ENCODE measurements around the gene CCNA2.

The CCNA2 gene

GRCh38 chr4:121801715-121802075, 22.0 kb downstream of the CCNA2 start:
- no peak for DNase-seq (ENCODE audit: low read depth in 2 of 2)

DNA sequence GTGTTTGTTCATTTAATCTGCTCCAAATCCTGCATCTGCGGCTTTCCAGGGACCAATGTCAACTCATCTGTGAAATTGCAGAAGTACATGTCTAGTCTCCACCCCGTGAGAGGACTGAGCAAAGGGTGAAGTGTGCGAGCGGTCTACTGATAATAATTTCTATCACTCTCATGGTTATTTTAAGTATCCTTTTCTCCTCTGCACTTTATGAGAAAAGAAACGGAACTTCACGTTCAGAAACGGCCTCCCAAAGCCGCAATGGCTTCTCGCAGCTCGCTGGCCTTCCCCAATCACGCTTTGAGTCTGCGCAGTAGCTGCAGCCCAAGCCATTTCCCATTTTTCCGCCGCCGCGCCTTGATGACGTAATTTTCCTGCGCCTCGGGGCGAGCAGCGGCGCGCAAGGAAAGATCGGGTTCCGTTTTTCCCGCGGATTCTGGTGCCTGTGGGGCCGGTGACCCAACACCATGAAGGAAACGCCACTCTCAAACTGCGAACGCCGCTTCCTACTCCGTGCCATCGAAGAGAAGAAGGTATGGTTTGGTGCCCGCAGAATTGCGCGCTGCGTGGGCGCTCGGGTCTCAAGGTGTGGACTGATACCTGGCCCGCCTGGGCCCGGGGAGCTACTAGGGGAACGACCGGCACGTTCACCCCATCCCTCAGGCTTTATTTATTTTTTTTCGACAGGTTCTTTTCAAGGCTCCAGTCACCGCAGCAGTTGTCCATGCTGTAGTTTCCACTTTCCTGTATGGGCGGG, 22.5 kb downstream of the CCNA2 start, which contains the start of gene EXOSC9:
Gene EXOSC9, plus strand, starts transcription at position 363 of the 754 bp plus-strand sequence. Its CDS starts 102 bp downstream, at position 465.
- peak; percentile 92 to 93 for DNase-seq (ENCODE audit: low read depth in 2 of 2)

GRCh38 chr4:121800638-121800960, 23.1 kb downstream of the CCNA2 start:
- no peak for DNase-seq (ENCODE audit: low read depth in 2 of 2)

DNA sequence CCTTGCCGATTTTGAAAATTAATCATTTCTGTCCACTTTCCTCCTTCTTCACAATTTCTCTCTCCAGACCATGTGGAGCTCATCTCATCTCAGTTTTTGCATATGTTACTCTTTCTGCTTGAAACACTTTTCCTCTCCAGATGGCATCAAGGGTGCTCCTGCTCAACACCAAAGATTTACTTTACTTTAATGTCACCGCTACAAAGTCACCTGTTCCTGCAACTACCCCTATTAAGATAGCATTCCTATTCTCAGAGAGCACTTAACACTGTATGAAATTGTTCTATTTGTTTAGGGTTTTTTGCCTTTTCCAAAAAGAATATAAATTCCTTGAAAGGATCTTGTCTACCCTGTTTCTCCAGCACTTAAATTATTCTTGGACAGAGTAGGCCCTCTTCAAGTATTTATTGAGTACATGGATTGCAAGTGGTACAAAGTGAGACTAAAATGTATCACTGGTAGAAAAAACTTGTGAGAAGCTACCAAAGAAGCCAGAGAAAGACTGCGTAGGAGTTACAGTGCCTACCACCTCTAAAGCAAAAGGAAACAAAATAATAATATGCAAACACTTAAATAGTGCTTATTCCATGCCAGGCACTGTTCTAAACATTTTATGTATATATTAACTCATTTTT, 23.7 kb downstream of the CCNA2 start:
- no peak for DNase-seq (ENCODE audit: low read depth in 2 of 2)

DNA sequence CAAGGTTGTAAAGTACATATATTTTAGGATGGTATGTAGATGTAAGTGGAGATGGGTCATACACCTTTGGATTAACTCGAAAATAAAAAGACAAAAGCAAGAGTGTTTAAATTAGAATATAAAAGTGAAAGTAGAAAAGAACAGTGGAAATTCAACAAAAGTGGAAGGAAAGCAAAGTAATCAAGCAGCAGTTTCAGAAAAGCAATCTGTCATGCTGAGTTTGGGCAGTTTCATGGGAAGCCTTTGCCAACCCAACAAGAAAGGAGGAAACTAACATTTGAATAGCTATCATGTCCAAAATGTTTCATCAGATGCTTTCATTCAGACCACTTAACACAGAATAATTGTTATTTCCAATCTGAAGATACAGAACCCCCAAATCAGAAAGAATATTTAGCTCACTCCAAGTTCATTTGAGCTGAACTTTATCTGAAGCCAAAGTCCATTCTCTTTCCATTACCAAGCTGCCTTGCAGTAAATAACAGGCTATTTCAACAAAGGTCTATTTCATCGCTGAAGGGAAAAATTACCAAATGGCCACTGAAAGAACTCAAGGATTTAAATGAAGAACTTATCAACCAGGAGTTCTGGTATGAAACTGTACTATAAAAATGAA, 24.4 kb downstream of the CCNA2 start:
- no peak for DNase-seq (ENCODE audit: low read depth in 2 of 2)

DNA sequence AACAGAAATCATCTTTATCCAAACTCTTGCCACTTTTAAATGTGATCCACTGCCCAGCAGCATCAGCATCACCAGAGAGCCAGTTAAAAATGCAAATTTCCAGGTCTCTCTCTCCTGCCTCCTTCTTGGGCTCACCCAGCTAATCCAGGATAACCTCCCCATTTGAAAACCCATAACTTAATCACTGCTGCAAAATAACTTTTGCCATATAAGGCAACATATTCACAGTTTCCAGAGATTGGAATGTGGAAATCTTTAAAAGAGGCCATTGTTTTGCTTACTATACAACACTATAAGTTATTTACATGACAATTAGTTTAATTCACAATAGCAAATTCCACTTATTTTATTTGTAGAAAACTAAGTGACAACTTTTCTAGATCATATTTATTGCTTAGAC, 27.4 kb downstream of the CCNA2 start:
- no peak for DNase-seq (ENCODE audit: low read depth in 2 of 2)

GRCh38 chr4:121794505-121795188, 29.0 kb downstream of the CCNA2 start:
- DNase-seq (ENCODE audit: low read depth in 2 of 2): no peak

DNA sequence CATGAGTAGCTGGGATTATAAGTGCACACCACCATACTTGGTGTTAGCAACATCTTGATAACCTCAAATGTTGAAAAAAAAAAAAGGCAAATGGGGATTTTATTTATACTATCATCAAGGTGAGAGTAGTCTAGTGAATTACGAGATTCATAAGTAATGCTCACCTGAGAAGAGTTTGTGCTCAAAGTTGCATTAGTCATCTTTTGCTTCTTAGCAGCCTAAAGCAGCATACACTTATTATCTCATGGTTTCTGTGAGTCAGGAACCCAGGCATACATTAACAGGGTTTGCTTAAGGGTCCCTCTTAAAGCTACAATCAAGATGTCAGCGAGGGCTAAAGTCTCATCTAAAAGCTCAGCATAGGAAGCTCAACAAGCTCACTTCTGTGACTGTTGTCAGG, 30.7 kb downstream of the CCNA2 start:
- DNase-seq (ENCODE audit: low read depth in 2 of 2): no peak

- DNase-seq (ENCODE audit: low read depth in 2 of 2): no peak
Observed at GRCh38 chr4:121791481-121791880, 32.2 kb downstream of the CCNA2 start.

- no peak for DNase-seq (ENCODE audit: low read depth in 2 of 2)
Observed at GRCh38 chr4:121790976-121791375, 32.7 kb downstream of the CCNA2 start.

GRCh38 chr4:121789960-121790829, 33.5 kb downstream of the CCNA2 start:
- DNase-seq (ENCODE audit: low read depth in 2 of 2): no peak

DNA sequence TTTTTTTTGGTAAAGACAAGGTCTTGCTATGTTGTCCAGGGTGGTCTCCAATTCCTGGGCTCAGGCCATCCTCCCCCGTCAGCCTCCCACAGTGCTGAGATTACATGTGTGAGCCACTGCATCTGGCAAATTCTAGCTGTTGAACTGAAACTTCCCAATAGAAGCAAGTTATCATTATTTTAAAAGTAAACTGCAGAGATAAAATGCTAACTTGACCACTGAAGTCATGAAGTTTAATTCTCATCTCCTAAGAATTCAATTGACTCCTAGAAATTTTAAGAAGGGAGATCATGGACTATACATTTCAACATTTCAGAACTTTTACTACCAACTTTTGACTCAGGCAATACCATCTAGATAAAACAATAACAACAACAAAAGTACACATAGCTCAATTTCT, 34.2 kb downstream of the CCNA2 start:
- no peak for DNase-seq (ENCODE audit: low read depth in 2 of 2)

DNA sequence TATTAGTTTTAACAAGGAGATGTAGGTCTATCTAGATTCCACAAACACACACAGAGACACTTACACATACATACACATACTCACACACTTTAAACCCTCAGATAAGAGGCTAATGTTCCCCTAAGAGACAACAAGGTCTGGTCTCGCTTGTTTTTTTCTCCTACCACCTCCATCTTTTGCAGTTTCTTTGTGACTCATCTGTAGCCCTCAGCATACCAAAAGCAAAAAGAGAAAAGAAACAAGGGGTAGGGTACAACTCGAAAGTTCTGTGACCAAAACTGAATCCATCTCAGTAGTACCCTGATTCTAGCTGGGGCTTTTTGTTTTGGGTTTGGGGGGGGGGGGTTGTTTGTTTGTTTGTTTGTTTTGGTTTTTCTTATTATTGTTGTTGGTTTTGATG, 34.8 kb downstream of the CCNA2 start:
- DNase-seq (ENCODE audit: low read depth in 2 of 2): no peak

DNA sequence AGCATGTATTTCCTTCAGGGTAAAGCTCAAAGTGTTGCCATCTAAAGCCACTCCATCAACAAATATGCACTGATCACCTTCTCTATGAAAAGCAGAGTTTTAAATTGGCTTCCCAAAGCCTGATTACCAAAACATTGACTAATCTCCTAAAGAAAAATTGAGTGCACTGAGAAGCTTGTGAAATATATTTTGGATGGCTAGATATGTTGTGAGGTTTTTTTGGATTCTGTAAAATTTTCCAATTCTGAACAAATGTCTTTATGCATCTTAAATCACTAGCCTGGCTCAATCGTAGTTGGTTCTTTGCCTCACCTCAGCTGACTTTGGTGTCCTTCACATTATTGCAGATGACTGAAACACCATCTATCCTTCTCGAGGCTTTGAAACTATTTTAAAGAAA, 37.5 kb downstream of the CCNA2 start:
- no peak for DNase-seq (ENCODE audit: low read depth in 2 of 2)

DNA sequence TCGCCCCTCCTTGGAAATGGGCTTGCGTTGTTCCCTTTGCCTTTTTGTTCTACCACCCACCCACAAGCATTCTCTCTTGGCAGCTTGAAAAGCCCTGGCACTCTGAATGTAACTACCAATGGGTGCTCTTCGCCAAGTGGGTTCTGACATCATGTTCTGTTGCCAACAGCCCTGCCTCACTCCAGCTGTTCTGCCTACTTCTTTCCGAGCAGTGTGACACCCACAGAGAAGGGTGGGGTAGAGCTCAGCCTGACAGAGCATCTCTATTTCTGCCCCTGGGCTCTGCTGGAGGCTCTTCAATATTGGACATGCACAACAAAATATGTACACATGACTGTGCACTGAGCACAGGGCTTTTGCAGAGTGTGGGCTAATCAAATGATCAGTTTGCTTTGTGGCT, 38.2 kb downstream of the CCNA2 start:
- DNase-seq (ENCODE audit: low read depth in 2 of 2): no peak

GRCh38 chr4:121784975-121785374, 38.7 kb downstream of the CCNA2 start:
- DNase-seq (ENCODE audit: low read depth in 2 of 2): no peak

DNA sequence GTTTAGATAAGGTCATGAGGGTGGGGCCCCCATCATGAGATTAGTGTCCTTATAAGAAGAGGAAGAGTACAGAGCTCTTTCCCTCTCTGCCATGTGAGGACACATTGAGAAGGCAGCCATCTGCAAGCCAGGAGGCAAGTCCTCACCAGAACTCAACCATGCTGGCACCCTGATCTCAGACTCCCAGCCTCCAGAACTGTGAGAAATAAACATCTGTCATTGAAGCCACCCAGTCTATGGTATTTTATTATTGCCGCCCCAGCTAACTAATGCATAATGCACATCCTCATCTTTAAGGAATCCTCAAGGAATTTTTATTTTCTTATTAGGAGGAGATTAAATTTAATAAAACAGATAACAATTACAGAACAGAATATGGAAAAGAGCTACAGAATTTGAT, 39.3 kb downstream of the CCNA2 start:
- DNase-seq (ENCODE audit: low read depth in 2 of 2): no peak

DNA sequence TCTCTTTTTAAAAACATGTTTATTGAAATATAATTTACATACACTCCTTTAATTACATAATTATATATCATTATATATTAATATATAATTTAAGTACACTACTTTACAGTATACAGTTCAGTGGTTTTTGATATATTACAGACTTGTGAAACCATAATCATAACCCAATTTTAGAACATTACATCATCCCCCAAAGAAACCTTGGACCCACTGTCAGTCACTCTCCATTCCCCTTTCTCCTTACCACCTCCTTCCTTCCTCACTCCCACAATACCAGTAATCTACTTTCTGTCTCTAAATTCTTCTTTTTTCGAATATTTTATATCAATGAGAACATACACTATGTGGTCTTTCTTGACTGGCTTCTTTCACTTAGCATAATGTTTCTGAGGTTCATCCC, 40.5 kb downstream of the CCNA2 start:
- no peak for DNase-seq (ENCODE audit: low read depth in 2 of 2)

DNA sequence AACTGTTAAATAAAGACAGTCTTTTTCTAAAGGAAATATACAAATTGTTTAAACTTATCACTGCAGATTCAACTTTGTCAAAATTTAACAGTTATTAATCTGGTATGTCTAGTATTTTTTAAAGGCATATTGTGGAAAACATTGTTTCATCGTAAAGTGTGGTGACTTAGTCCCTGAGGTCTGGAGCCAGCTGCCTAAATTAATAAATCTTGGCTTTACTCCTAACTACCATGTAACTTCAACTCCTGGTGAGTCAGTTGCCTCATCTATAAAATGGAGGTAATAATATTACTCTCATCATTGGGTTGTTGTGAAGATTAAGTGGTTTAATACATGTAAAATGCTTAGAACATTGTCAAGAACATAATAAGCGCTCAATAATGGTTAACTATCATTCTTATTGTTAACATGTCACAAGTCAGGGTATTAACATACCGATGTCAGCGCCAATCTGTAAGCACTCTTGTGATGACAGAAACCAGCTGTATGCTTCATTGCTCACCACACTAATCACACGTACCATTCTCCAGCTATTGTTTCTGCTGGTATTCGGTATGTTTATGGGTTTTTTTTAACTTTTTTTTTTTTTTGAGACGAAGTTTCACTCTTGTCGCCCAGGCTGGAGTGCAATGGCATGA, 44.6 kb downstream of the CCNA2 start:
- no peak for DNase-seq (ENCODE audit: low read depth in 2 of 2)

DNA sequence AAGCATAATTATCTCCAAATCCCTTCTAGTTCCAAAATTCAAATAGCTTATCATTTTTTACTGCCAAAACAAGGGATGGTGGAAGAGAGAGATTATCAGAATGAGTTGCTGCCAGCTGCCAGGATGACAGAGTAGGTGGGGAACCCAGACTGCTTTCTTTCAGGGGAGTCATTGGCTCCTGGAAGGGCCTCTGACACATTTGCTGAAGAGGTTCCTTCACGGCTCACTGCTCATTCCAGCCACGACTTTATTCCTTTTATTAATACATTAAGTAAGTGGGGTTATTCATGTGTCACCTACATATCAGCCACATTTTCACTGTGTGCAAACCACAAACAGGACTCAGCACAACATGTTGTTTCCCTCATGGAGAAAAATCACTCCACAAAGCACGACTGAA, 46.1 kb downstream of the CCNA2 start:
- no peak for DNase-seq (ENCODE audit: low read depth in 2 of 2)
